Lower leg skin (tissue), 4 donors: ENCODE data around the gene NOX1. TPM values are rescaled to one million over a fixed set of nuclear protein-coding genes. Genes with fewer than 3 reads are reported as not detected.

Source experiments
- DNase-seq, 2 donors: peaks; one replicate each; pipeline ENCODE4 v3.0.0-alpha.2; 2019; ENCODE audit warnings: low spot score in 2 of 2
- H3K4me3 ChIP-seq: fragments of 200-600 bp; sonication (generic); 2 replicates; pipeline ENCODE4 v1.5.1; 2017; ENCODE audit warnings: mild to moderate bottlenecking, low read depth; ENCODE audit not compliant: poor library complexity, severe bottlenecking
- POLR2A ChIP-seq, 2 donors: fragments of 450-650 bp; IDR thresholded peaks; one replicate each; pipeline ENCODE4 v1.6.1; 2016 to 2017; ENCODE audit warnings: antibody characterized with exemption in 2 of 2, mild to moderate bottlenecking in 1 of 2, moderate library complexity in 1 of 2
- WGBS, 2 donors: methylation state at CpG; one replicate each; pipeline ENCODE4 v1.1.5; 2018; 5-methylcytosine and 5-hydroxymethylcytosine counted together
- intact Hi-C: fragments of 100-400 bp; cut with DNase I; formaldehyde crosslinking; loops from one replicate; pipeline ENCODE4 v1.15.0; 2023; ENCODE audit warnings: low total_unique reads
- total RNA-seq, 4 donors: library from RNA; depleted of rRNA; stranded (reverse); fragments of >200 nt; gene quantifications; one replicate each; pipeline ENCODE4 v1.1.0, GENCODE V29; 2016
- TF ChIP-seq, protein P1 (sequence below), 3 donors: fragments of 450-650 bp; IDR thresholded peaks; one replicate each; pipeline ENCODE4 v1.5.1; 2016; ENCODE audit warnings: antibody characterized with exemption in 3 of 3, mild to moderate bottlenecking in 3 of 3, moderate library complexity in 2 of 3

Gene NOX1
- total RNA-seq, 4 donors from 2014 or later, result 0.84 to 1.9 TPM; not detected in 2

DNA sequence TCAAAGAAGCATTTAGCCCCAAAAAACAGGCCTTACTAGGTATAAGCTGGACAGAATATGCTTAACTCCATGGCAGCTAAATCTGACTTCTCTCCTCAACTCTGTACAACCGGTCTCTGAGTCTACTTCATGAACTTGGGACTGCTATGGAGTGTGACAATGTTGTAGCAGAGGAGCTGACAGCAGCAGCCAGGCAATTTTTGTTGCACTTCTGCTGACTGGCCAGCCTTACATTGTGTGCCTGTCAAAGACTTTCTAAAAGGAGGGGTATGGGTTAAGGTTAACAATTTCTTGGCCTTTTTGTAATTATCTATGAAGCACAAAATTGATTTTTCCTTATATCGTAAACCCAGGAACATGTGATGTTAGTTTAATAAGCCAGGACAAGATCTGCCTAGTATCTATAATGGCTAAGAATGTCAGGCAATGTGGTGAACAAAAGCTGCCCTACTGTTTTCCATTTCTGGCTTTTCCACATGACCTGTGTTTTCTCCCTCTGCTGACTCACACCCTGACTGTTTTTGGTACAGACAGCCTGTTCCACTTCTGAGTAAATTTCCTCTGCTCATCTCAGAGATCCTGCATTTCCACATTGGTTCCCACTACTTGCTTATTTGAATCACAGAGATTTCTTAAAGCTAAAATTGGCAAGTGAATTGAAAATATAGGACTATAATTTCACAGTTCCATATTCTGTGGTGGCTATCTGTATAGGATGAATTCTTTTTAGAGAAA lies 9.3 kb downstream of the NOX1 start:
- intact Hi-C loops, result no loop called here
- WGBS, 2 donors, result 53 to 57% methylated on average over 2 of the region's 2 CpGs
- H3K4me3 ChIP-seq, result no peak overlapping the region
- no peak for TF ChIP-seq POLR2A (IDR thresholded peaks at IDR 0.05)
- TF ChIP-seq, protein P1, sequence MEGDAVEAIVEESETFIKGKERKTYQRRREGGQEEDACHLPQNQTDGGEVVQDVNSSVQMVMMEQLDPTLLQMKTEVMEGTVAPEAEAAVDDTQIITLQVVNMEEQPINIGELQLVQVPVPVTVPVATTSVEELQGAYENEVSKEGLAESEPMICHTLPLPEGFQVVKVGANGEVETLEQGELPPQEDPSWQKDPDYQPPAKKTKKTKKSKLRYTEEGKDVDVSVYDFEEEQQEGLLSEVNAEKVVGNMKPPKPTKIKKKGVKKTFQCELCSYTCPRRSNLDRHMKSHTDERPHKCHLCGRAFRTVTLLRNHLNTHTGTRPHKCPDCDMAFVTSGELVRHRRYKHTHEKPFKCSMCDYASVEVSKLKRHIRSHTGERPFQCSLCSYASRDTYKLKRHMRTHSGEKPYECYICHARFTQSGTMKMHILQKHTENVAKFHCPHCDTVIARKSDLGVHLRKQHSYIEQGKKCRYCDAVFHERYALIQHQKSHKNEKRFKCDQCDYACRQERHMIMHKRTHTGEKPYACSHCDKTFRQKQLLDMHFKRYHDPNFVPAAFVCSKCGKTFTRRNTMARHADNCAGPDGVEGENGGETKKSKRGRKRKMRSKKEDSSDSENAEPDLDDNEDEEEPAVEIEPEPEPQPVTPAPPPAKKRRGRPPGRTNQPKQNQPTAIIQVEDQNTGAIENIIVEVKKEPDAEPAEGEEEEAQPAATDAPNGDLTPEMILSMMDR (IDR thresholded peaks at IDR 0.05), result no peak
- DNase-seq, result no peak

DNA sequence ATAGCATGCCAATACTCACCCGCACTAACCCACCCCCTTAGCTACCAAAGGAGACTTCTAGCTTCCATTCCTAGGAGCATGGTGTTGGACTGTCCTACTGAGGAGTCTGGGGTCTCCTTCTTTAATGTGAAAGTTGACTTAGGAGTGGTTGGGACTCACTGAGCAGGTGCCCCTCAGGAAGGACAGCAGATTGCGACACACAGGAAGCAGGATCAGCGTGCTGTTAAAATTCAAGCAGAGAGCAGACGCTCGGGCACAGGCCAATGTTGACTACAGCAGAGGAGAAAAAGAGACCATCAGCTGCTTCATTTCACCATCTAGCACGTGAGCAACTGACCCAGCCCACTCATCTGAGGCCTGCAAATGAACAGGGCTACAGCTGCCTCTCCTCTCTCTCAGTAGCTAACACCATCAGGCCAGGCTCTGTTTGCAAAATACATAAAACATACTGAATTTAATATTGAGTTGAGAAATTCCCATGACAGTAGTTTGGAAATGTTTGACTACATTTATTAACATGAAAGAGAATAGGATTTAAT lies 10.8 kb downstream of the NOX1 start:
- H3K4me3 ChIP-seq, result no peak overlapping the region
- TF ChIP-seq POLR2A (IDR thresholded peaks at IDR 0.05), result no peak
- TF ChIP-seq, protein P1 (IDR thresholded peaks at IDR 0.05), result no peak
- DNase-seq, result no peak
- intact Hi-C loops, result no loop called here
- WGBS, 2 donors, result 54 to 92% methylated on average over 6 of the region's 6 CpGs

DNA sequence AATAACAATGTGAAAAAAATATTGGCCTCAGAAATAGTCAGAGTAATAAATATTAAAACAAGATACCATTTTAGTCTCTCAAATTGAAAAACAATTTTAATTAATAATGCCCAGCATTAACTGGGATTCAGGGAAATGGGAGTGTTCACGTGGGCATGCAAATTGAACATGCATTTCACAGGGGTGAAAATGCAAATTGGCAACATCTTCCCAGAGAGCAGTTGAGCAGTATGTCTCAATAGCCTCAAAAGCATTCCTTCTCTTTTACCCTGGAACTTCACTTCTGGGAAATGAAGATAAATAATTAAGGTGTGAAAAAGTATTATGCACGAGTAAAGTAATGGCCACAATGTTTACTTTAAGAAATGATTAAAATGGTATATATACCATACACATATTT lies 21.3 kb downstream of the NOX1 start:
- intact Hi-C loops, result no loop called here
- WGBS, 2 donors, result 46 to 56% methylated on average over 2 of the region's 2 CpGs
- no peak for DNase-seq
- TF ChIP-seq, protein P1 (IDR thresholded peaks at IDR 0.05), result no peak
- no peak for TF ChIP-seq POLR2A (IDR thresholded peaks at IDR 0.05)
- H3K4me3 ChIP-seq, result no peak overlapping the region

DNA sequence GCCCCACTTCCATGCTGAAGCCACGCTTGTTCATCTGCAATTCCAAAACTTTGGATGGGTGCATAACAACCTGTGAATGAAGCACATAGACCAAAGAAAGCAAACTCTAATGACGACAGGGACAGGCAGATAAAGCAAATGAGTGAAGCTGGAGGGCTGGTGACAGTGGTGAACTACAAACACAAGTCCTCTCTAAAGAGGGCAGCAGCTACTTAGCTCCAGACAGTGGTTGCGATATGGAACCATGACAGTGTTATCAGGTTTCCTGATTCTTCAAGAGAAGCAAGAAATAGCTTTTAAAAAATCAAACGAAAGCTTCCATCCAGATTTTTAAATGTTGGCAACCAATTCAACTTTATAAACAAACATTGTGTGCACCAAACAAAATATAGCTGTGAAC lies 23.8 kb downstream of the NOX1 start:
- DNase-seq, result no peak
- WGBS, 2 donors, result 68 to 69% methylated on average over 4 of the region's 4 CpGs
- intact Hi-C loops, result no loop called here
- no peak overlapping the region for H3K4me3 ChIP-seq
- TF ChIP-seq, protein P1 (IDR thresholded peaks at IDR 0.05), result no peak
- TF ChIP-seq POLR2A (IDR thresholded peaks at IDR 0.05), result no peak

DNA sequence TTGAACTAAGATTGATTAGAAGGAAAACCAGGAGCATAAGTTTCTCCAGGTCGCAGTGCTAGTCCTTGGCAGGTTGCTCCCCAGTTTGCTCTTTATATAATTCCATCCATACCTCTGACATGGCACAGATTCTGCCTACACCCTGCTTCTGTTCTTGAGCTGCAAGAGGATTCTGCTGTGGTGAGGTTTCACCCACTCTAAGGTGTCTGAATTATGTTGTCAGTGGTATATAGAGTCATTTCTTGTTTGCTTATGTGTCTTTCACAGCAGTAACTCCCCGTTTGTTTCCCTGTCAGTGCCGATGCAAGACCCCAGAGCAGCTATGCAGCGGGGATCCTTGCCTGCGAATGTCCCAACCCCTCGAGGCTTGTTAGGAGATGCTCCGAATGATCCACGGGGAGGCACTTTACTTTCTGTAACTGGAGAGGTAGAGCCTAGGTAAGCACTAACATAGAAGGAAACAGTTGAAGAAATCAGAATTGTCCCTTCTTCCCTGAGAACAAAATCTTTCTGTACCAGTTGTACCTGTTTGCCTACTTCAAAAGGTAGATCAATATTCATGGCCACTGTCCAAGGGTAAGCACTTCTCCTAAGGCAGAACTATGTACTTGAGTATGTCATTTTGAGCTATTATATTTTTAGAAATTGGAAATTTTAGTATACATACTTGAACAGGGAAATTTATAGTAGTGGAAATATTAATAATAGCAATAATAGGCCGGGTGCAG lies 42.8 kb downstream of the NOX1 start:
- no peak overlapping the region for H3K4me3 ChIP-seq
- intact Hi-C loops, result no loop called here
- TF ChIP-seq POLR2A (IDR thresholded peaks at IDR 0.05), result no peak
- TF ChIP-seq, protein P1 (IDR thresholded peaks at IDR 0.05), result no peak
- 84 to 96% methylated on average over 9 of the region's 9 CpGs for WGBS, 2 donors
- no peak for DNase-seq
